ENCODE results near the gene SAMD14.

GRCh38 chr17:50090971-50091917, 38.7 kb downstream of the SAMD14 start:
- no peak for TF ChIP-seq SMC3 (IDR thresholded peaks at IDR 0.05; ENCODE audit: low read depth, low read length)
- TF ChIP-seq CTCF (conservative IDR thresholded peaks at IDR 0.05; ENCODE audit: low read depth, low read length) = no peak
